ENCODE data around the gene SPC25.
"Not testable (repeated sequence)": the region's sequence is repeated elsewhere in the genome, so short reads cannot be mapped to it uniquely, and the experiment has no call there.

SPC25 gene

GRCh38 chr2:168903888-168904287, 13.7 kb upstream of the SPC25 start:
- no peak for DNase-seq (ENCODE audit: low read depth in 3 of 3)

GRCh38 chr2:168901003-168901402, 10.8 kb upstream of the SPC25 start, which contains the start of gene G6PC2:
TSS of gene G6PC2 (plus strand) at chr2:168901291. CDS start at chr2:168901332, 41 bp downstream.
- DNase-seq (ENCODE audit: low read depth in 3 of 3), result no peak

GRCh38 chr2:168897449-168897848, 7.2 kb upstream of the SPC25 start:
- DNase-seq (ENCODE audit: low read depth in 3 of 3), result no peak

GRCh38 chr2:168896783-168897182, 6.6 kb upstream of the SPC25 start:
- DNase-seq (ENCODE audit: low read depth in 3 of 3), result no peak

- DNase-seq (ENCODE audit: low read depth in 3 of 3), result no peak
These were observed 5.5 kb upstream of the SPC25 start for GRCh38 chr2:168895771-168896170.

GRCh38 chr2:168894720-168895119, 4.5 kb upstream of the SPC25 start:
- DNase-seq (ENCODE audit: low read depth in 3 of 3), result no peak

- no peak for DNase-seq (ENCODE audit: low read depth in 3 of 3)
These were observed 3.9 kb upstream of the SPC25 start for GRCh38 chr2:168894101-168894500.

GRCh38 chr2:168892327-168892726, 2.1 kb upstream of the SPC25 start:
- DNase-seq (ENCODE audit: low read depth in 3 of 3), result no peak

- no peak for DNase-seq (ENCODE audit: low read depth in 3 of 3)
These were observed 610 bp downstream of the SPC25 start for GRCh38 chr2:168889635-168890005.

- no peak for DNase-seq (ENCODE audit: low read depth in 3 of 3)
These were observed 5.3 kb downstream of the SPC25 start for GRCh38 chr2:168884975-168885374.

GRCh38 chr2:168882163-168882562, 8.1 kb downstream of the SPC25 start:
- DNase-seq (ENCODE audit: low read depth in 3 of 3), result not testable (repeated sequence)

GRCh38 chr2:168874368-168875054, 15.7 kb downstream of the SPC25 start:
- DNase-seq (ENCODE audit: low read depth in 3 of 3), result no peak

- DNase-seq (ENCODE audit: low read depth in 3 of 3), result not testable (repeated sequence)
These were observed 19.4 kb downstream of the SPC25 start for GRCh38 chr2:168870824-168871223.

- not testable (repeated sequence) for DNase-seq (ENCODE audit: low read depth in 3 of 3)
These were observed 19.9 kb downstream of the SPC25 start for GRCh38 chr2:168870369-168870768.

GRCh38 chr2:168867164-168867563, 23.1 kb downstream of the SPC25 start:
- not testable (repeated sequence) for DNase-seq (ENCODE audit: low read depth in 3 of 3)

- DNase-seq (ENCODE audit: low read depth in 3 of 3), result no peak
These were observed 32.1 kb downstream of the SPC25 start for GRCh38 chr2:168858146-168858545.

- DNase-seq (ENCODE audit: low read depth in 3 of 3), result no peak
These were observed 34.6 kb downstream of the SPC25 start for GRCh38 chr2:168855601-168856000.

GRCh38 chr2:168854651-168855050, 35.6 kb downstream of the SPC25 start:
- DNase-seq (ENCODE audit: low read depth in 3 of 3), result no peak

GRCh38 chr2:168853471-168853870, 36.8 kb downstream of the SPC25 start:
- no peak for DNase-seq (ENCODE audit: low read depth in 3 of 3)

- DNase-seq (ENCODE audit: low read depth in 3 of 3), result no peak
These were observed 37.7 kb downstream of the SPC25 start for GRCh38 chr2:168852481-168852880.

GRCh38 chr2:168851674-168852320, 38.4 kb downstream of the SPC25 start:
- no peak for DNase-seq (ENCODE audit: low read depth in 3 of 3)

- DNase-seq (ENCODE audit: low read depth in 3 of 3), result no peak
These were observed 39.4 kb downstream of the SPC25 start for GRCh38 chr2:168850846-168851245.

GRCh38 chr2:168849610-168850009, 40.6 kb downstream of the SPC25 start:
- DNase-seq (ENCODE audit: low read depth in 3 of 3), result no peak
